Ascending aorta (tissue), 2 donors: Measurements from ENCODE around the gene TAS2R31. TPM values are rescaled to one million over a fixed set of nuclear protein-coding genes. Genes with fewer than 3 reads are reported as not detected.
"Not testable (repeated sequence)": the region's sequence is repeated elsewhere in the genome, so short reads cannot be mapped to it uniquely, and the experiment has no call there.

Experiments
- DNase-seq, 2 donors: peaks; one replicate each; pipeline ENCODE4 v3.0.0-alpha.2; 2019; ENCODE audit warnings: low spot score in 2 of 2
- H3K27ac ChIP-seq, 2 donors: fragments of 200-600 bp; sonication (generic); one replicate each; pipeline ENCODE4 v1.5.1; 2016 to 2017; ENCODE audit warnings: mild to moderate bottlenecking in 1 of 2
- H3K27me3 ChIP-seq: fragments of 200-600 bp; sonication (generic); one replicate; pipeline ENCODE4 v1.5.1; 2017
- H3K36me3 ChIP-seq, 2 donors: fragments of 200-600 bp; sonication (generic); one replicate each; pipeline ENCODE4 v1.5.1; 2016
- H3K4me1 ChIP-seq, 2 donors: fragments of 200-600 bp; sonication (generic); one replicate each; pipeline ENCODE4 v1.5.1; 2016 to 2017; ENCODE audit warnings: mild to moderate bottlenecking in 1 of 2
- H3K4me3 ChIP-seq, 2 donors: fragments of 200-600 bp; sonication (generic); one replicate each; pipeline ENCODE4 v1.5.1; 2016 to 2017; ENCODE audit warnings: mild to moderate bottlenecking in 1 of 2
- H3K9me3 ChIP-seq, 2 donors: fragments of 200-600 bp; sonication (generic); one replicate each; pipeline ENCODE4 v1.5.1; 2016
- intact Hi-C: fragments of 100-400 bp; cut with DNase I; formaldehyde crosslinking; loops from one replicate; pipeline ENCODE4 v1.15.1; 2023
- total RNA-seq: library from RNA; depleted of rRNA; stranded (reverse); fragments of >200 nt; gene quantifications from one replicate; pipeline ENCODE4 v1.1.0, GENCODE V29; 2016
- TF ChIP-seq, protein P1 (sequence below), 3 experiments: fragments of 200-600 bp in 2 of 3; fragments of 450-650 bp in 1 of 3; sonication (generic) in 2 of 3; IDR thresholded peaks; one replicate each; pipeline ENCODE4 v1.5.1; 2016 to 2019; ENCODE audit warnings: antibody characterized with exemption in 3 of 3, mild to moderate bottlenecking in 1 of 3, moderate library complexity in 1 of 3

Gene TAS2R31
- total RNA-seq, 1 donor from 2014 or later, result not detected

DNA sequence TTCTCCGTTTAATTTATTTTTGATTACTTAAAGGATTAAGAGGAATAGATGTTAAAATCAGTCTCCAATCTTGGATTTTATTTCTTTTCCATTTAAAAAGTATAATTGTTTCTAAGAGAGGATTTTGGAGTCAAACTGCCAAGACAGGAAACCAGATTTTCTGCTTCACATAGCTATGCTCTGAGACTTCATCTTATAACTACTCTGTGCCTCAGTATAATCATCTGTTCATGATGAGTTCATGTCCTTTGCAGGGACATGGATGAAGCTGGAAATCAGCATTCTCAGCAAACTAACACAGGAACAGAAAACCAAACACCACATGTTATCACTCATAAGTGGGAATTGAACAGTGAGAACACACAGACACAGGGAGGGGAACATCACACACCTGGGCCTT is 9.0 kb upstream of the TAS2R31 start:
- peaks cover 0 to 12% of the 10 kb centered on the region in 2 donors for H3K9me3 ChIP-seq
- no peak overlapping the region for H3K27ac ChIP-seq
- no peak overlapping the region for H3K4me3 ChIP-seq
- H3K27me3 ChIP-seq, result no peaks in the 10 kb centered on the region
- peaks cover 0 to 6% of the 10 kb centered on the region in 2 donors for H3K36me3 ChIP-seq
- no peak for DNase-seq
- intact Hi-C loops, result no loop called here
- TF ChIP-seq, protein P1, sequence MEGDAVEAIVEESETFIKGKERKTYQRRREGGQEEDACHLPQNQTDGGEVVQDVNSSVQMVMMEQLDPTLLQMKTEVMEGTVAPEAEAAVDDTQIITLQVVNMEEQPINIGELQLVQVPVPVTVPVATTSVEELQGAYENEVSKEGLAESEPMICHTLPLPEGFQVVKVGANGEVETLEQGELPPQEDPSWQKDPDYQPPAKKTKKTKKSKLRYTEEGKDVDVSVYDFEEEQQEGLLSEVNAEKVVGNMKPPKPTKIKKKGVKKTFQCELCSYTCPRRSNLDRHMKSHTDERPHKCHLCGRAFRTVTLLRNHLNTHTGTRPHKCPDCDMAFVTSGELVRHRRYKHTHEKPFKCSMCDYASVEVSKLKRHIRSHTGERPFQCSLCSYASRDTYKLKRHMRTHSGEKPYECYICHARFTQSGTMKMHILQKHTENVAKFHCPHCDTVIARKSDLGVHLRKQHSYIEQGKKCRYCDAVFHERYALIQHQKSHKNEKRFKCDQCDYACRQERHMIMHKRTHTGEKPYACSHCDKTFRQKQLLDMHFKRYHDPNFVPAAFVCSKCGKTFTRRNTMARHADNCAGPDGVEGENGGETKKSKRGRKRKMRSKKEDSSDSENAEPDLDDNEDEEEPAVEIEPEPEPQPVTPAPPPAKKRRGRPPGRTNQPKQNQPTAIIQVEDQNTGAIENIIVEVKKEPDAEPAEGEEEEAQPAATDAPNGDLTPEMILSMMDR (IDR thresholded peaks at IDR 0.05), result no peak
- no peaks in the 10 kb centered on the region for H3K4me1 ChIP-seq

DNA sequence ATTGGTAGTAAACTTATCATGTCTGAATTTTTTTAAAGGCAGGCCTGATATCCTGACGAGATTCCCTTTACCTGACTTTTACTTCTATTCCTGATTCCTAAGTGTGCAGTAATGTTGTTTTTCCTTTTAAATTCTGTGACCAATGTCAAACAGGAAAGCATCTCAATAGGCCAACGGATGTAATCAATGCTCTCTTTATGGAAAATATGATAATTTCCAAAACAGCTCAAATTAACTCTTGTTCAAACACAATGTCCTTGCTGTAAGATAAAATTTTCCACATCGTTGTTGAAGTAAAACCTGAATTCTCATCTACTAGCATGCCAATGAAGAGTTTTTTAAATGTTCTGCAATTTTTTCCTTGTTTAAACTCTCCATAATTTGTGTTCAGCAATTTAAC is 8.0 kb upstream of the TAS2R31 start:
- intact Hi-C loops, result loop anchor here (2.0 kb wide), 1 partner anchor 28 kb away; no protein-coding TSS in a partner anchor
- no peak overlapping the region for H3K27ac ChIP-seq
- TF ChIP-seq, protein P1 (IDR thresholded peaks at IDR 0.05), result no peak
- H3K27me3 ChIP-seq, result no peaks in the 10 kb centered on the region
- DNase-seq, result no peak
- H3K36me3 ChIP-seq, result no peaks in the 10 kb centered on the region
- H3K4me1 ChIP-seq, result no peaks in the 10 kb centered on the region
- no peak overlapping the region for H3K4me3 ChIP-seq
- H3K9me3 ChIP-seq, result peaks cover 0 to 11% of the 10 kb centered on the region in 2 donors

DNA sequence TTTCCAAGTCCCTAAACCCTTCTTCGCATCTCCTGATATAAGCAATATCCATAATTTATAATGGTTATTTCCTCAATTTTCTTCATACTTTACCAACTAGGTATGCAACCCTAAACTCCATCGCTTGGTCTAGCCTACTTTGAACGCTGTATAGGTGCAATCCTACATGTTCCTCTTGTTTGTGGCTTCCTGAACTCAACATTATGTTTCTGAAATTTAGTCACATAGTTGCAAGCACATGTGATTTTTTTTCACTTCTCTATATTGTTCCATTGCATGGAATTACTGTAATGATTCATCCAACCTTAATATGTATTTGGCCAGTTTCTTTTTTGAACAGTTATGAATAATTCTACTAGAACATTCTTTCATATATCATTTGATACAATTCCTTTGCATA is 2.8 kb upstream of the TAS2R31 start:
- H3K4me3 ChIP-seq, H3K36me3 ChIP-seq, H3K27ac ChIP-seq, H3K4me1 ChIP-seq, H3K27me3 ChIP-seq, DNase-seq, H3K9me3 ChIP-seq, intact Hi-C loops: not testable (repeated sequence)

DNA sequence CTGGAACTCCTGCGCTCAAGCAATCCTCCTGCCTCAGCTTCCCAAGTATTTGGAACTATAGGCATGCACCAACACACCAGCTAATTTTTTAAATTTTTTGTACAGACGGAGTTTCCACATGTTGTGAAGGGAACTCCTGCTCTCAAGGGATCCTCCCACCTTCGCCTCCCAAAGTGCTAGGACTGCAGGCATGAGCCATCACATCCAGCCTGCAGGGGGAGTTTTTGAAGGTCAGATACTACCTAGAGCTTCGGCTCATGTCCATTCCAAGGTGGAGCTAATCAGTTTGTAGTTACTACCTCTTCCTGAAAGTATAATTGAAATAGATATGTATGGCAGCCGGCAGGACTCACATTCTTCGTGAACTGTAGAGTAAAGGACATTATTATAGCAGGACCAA is 5.1 kb downstream of the TAS2R31 start:
- H3K9me3 ChIP-seq, result peaks cover 0 to 7% of the 10 kb centered on the region in 2 donors
- H3K27me3 ChIP-seq, result no peaks in the 10 kb centered on the region
- H3K4me3 ChIP-seq, result no peak overlapping the region
- H3K4me1 ChIP-seq, result no peaks in the 10 kb centered on the region
- no peak for DNase-seq
- no peak overlapping the region for H3K27ac ChIP-seq
- peaks cover 0 to 8% of the 10 kb centered on the region in 2 donors for H3K36me3 ChIP-seq
- intact Hi-C loops, result no loop called here
- TF ChIP-seq, protein P1 (IDR thresholded peaks at IDR 0.05), result no peak

DNA sequence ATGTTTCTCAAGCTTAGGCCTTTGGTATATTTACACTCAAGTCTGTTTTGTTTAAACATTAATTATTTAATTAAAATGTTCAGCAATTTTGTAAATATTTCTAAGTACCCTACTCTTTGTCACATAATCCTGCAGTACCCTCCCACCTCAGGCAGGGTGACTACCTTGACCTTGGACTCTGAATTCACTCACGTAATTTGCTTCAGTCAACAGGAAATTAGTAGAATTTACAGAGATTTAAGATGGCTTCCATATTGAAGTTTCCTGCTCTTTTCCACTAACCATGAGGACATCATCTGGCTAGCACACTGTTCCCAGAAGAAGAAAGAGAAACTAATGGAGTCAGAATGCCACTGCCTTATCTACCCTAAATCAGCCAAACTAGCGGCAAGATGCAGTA is 7.8 kb downstream of the TAS2R31 start:
- Histone ChIP-seq H3K4me3 (no peak overlapping the region), H3K9me3 (peaks cover 0 to 7% of the 10 kb centered on the region in 2 donors), H3K4me1 (no peaks in the 10 kb centered on the region), H3K36me3 (peaks cover 0 to 8% of the 10 kb centered on the region in 2 donors), H3K27me3 (no peaks in the 10 kb centered on the region), H3K27ac (no peak overlapping the region)
- TF ChIP-seq, protein P1 (IDR thresholded peaks at IDR 0.05), result no peak
- intact Hi-C loops, result no loop called here
- DNase-seq, result no peak

DNA sequence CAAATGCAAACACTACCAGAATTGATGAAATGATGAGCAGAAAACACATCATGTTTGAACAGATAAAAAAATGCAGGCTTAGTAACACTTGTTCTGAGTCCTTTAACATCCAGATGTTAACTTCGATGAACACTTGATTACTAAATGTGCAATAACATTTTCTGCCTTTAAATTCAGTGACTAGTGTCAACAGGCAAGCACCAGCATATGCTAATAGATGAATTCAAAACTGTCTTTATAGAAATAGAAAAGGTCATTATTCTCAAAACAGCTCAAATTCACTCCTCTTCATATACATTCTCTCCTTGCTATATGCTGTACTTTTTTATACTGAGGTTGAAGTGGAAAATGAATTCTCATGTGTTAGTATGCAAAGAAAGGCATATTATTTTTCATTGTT is 8.7 kb downstream of the TAS2R31 start, which contains the start of gene TAS2R19:
TSS of gene TAS2R19 (minus strand) at position 101 of the 400 bp plus-strand sequence. CDS start at position 52, 49 bp downstream.
- Histone ChIP-seq H3K9me3 (peaks cover 0 to 7% of the 10 kb centered on the region in 2 donors), H3K4me1 (no peaks in the 10 kb centered on the region), H3K4me3 (no peak within 1 kb of the TSS), H3K36me3 (peaks cover 0 to under 1% of the 10 kb centered on the region in 2 donors), H3K27me3 (no peaks in the 10 kb centered on the region), H3K27ac (no peak within 1 kb of the TSS)
- no peak for DNase-seq
- intact Hi-C loops, result no loop called here
- TF ChIP-seq, protein P1 (IDR thresholded peaks at IDR 0.05), result no peak
